Activated CD4-positive, alpha-beta T cell treated with anti-CD3 and anti-CD28 coated beads, Interleukin-2, Interleukin-4, amounts not matched to agents 100 ng/mL and 50 ng/mL, durations not matched to agents 16 hours and 8 hours (primary cell): ENCODE measurements around the gene XRCC5.

ENCODE experiments used
- DNase-seq: peaks from one replicate; pipeline ENCODE4 v3.0.0-alpha.2; 2020; ENCODE audit warnings: low spot score

XRCC5 gene

DNA sequence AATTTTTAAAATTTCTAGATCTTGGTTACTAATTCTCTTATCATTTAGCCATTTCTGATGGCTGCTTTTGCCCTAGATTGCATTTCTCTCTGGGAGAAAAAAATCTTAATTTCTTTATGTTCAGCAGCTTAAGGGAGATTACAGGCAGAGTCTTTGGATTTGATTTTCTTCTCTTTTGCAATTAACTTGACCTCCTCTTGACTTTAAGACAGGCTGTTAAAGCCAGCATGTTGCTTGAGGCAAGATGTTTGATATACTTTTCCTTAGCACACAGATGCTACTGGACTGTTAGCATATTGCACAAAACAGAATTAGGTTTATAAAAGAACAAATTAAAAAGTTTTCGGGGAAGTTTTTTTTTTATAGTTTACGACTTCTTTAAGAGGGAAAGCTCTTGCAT, 50.0 kb downstream of the XRCC5 start:
- no peak for DNase-seq

DNA sequence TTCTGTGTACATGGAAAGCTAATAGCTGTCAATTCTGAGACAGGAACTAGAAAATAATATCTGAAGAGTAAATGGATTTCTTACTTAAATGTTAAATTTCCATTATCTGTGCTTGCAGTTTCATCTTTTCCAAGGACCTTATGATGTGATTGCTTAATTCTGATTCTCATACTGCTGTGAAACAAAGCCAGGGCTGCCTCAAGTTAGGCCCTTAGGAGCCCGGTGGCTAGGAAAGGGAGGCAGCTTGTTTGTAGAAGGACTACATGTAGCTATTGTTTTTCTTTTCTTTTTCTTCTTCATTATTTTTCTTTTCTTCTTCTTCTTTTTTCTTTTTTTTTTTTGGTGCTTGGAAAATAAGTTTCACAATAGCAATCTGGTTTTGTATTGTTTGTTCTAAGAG, 50.5 kb downstream of the XRCC5 start:
- DNase-seq = no peak

DNA sequence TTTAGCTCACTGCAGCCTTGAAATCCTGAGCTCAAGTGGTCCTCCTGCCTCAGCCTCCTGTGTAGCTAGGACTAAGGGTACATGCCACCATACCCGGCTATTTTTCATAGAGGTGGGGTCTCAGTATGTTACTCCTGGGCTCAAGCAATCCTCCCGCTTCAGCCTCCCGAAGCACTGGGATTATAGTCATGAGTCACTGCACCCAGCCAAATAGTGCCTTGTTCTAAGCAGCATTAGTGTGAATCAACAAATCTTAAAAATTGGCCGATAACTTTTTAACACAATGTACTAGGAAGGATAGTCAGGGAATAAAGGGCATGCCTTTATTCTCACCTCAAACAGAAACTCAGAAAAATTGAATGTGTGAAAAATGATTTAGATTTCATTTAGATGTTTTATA, 51.6 kb downstream of the XRCC5 start:
- DNase-seq = no peak

DNA sequence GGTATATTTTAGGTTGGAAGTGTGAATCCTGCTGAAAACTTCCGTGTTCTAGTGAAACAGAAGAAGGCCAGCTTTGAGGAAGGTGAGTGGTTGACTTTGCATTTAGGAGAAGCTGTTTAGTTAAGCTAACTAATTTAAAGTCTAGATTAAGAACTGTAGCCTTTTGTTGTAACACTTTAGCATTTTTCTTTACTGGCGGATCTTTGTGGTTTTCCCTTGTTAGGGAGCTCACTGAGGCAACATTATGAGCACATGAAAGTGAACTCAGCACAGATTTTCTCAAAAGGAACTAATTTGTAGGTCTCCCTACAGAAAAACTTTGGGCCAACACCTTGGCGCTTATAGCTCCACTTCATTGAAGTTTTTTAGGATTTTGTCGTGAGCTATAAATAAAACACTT, 52.8 kb downstream of the XRCC5 start:
- DNase-seq = no peak

DNA sequence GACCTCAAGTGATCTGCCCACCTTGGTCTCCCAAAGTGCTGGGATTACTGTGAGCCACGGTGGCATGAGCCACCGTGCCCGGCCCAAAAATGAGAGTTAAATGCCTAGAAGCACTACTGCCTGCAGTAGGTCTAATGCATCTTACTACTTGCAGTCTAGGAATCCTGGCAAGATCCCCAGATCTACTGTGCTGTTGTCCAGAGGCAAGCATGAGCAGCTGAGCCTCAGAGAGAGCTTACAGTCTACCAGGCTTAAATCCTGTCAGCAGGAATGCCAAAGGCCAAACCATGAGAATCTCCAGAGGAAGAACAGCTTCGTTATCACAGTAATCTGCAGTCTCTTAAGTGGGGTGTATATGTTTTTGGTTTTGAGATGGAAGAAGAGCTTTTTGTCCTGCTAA, 54.4 kb downstream of the XRCC5 start:
- DNase-seq = no peak

DNA sequence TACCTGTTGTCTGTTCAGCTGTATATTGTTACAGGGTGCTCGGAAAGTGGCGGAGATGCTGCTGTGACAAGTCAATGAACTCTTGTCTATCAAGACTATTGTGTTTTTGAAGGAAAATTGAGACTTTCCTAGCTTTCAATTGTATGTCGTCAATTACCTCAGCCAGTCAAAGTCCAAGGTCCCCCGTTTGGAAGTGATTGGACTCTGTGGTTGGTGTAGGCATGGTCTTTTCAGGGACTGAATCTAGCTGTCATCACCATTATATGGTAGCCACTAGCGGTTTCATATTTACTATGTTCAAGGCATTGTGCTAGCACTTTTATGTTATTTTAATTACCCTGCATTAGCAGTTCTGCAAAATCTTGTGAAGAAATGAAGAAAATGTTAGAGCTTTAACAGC, 54.9 kb downstream of the XRCC5 start:
- DNase-seq = no peak

DNA sequence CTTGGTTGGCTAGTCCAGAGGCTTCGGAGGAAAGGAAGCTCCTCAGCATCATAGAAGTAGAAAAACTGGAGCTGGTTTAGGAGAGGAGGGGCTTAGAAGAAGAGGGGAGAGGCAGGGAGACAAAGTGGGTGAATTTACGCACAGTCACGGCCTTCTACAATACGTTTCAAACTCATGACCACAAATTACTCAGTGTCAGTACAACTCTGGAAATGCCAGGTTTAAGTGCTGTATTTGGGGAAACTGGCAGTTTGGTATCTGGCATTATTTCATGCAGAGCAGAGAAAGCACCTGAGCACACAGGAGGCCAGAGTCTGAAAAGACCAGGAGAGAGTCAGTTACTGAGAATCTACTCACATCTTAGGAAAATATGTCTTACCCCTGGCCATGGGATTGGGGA, 55.4 kb downstream of the XRCC5 start:
- no peak for DNase-seq

DNA sequence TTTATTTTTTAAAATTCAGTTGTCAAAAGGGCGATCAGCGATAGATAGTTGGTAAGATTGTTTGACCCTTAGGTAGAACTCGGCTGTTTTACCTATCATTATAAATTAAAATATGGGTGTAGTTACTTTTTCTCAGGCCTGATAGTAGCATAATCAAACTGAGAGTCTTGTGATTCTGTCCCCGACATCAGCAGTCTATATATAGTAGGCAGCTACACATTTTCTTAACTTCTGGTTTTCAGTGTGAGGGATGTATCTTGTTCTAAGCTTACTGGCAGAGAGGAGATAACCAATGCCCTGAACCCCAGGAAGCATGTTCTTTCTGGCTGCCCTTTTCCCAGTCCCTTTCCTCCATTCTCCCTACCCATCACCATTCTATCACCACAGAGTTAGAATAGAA, 56.6 kb downstream of the XRCC5 start:
- DNase-seq = no peak

DNA sequence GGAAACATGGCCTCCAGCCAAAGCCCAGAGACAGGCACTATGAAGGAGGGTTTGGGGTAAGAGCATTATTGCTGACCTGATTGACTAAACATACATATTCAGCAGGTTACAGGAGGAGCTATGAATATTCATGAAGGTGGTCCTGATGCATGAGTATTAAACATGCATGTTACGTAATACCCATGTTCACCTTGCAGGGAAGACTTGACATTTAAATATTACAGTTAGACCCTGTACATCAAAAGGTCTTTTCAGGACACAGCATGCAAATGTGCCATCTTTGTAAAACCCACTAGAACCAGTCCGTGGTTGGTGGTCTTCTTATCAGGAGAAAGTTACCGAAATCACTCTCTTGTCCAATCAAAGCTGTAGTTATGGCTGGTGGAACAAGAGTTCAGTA, 59.9 kb downstream of the XRCC5 start:
- DNase-seq = no peak

DNA sequence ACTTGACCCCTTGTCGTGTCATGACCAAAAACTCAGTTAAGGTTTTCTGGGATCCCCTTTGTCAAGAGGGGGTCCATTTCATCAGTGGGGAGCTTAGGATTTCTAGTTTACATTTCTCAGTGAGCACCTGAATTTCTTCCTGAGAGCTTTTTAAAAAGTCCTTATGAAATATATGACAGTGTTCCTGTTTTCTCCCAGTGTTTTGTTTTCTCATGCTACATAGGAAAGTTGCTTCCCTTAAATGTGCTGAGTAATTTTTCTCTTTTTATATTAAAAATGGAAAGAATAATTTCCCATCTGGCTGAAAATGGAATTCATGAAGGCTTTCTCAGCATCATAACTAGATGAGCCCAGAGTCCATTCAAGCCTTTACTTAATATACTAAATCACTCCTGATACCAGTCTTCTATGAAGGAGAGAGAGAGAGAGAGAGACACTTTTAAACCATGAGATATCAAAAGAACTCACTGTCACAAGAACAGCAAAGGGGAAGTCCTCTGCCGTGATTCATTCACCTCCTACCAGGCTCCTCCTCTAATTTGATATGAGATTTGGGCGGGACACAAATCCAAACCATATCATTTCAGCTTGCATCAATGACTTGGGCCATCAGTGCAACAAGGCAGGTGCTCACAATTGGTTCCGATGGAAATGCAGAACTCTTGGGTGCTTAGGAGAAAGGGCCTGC, 61.1 kb downstream of the XRCC5 start:
- DNase-seq = no peak

DNA sequence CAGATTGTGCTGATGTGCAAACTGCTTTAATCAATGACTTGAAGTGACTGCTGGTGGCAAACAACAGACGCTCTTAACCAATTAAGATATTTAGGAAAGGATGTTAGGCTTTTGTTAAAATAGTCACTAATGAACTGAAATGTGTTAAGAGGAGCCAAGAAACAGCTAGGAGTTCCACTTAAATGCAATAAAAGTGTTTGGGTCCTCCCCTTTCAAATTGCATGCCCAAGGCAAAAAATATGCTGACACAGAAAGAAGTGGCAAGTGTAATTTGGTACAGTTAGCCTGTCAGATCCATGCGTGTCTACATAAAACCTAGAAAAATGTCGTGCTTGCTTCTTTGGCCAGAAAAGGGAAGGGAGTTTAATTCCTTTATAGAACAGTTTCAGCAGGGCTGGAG, 61.9 kb downstream of the XRCC5 start:
- no peak for DNase-seq

DNA sequence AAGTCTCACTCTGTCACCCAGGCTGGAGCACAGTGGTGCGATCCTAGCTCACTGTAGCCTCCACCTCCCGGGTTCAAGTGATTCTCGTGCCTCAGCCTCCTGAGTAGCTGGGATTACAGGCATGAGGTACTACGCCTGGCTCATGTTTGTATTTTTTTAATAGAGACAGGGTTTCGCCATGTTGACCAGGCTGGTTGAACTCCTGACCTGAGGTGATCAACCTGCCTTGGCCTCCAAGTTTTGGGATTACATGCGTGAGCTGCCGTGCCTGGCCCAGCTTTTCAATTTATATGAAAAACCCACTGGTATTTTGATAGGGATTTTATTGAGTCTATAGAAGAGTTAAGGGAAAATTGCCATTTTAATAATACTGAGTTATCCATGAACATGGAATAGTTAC, 63.3 kb downstream of the XRCC5 start:
- no peak for DNase-seq

DNA sequence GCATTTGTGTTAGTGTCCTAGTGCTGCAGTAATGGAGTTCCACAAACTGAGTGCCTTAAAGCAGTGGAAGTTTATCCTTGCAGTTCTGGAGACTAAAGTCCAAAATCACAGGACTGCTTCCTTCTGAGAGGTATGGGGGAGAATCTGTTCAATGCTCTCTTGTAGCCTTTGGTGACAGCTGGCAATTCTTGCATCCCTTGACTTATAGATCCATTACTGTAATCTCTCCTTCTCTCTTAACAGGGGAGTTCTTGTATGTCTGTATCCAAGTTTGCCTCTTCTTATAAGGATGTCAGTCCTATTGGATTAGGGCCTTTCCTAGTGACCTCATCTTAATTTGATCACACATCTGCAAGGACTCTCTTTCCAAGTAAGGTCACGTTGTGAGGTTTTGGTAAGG, 69.9 kb downstream of the XRCC5 start:
- DNase-seq = no peak

DNA sequence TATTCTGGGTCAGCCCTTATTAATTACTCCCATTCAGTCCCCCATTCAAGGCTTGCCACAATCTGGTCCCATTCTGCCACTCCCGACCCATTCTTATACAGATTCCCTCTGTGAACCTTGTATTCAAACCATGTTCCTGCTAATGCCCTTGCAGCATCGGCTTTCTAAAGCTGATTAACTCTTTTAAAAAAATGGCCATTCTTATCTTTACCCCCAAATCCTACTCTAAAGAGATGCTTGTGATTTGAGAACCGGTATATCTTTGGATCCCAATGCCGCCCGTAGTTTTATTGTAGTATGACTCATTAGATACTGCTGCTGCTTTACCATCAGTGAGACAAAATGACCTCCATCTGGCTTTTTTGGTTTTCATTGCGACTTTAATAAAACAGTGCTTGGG, 72.2 kb downstream of the XRCC5 start:
- DNase-seq = no peak

DNA sequence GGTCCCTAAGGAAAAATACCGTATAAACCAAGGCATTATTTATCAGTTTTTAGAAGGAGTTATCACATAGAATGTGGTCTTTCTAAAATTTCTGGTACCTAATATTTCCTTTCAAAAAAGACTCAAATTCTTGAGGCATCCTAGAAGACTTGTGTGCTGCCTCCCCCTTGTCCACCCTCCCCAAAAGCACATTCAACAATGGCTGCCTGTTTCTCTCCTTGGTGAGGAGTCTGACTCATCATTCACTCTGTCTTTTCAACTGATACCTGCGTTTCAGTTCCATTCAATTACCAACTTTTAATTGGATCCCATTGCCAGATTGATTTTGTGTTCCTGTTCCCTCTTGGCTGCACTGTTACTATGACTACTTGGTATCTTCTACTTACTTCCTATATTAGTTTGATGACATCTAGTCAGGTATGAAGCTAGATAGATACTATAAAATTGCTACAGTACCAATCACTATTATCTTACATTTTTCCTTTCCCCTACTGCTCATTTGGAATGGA, 72.9 kb downstream of the XRCC5 start:
- no peak for DNase-seq

DNA sequence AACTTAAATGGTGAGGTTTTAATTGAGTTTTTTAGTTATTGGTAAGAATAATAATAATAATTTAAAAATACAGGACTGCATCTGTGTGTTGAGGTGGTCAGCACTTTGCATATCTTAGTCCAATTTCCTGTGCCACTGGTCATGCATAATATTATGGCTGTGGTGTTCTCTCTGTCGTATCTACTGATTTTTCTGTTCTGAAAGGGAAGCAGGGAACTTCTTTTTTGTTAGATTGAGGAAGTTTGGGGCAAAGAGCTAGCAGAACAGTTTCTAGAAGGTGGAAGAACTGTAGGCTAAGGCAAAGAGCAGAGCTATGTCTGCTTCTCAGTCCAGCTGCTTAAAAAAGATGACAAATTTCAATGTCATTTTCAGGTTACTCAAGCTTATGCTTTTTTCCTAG, 74.3 kb downstream of the XRCC5 start:
- no peak for DNase-seq

DNA sequence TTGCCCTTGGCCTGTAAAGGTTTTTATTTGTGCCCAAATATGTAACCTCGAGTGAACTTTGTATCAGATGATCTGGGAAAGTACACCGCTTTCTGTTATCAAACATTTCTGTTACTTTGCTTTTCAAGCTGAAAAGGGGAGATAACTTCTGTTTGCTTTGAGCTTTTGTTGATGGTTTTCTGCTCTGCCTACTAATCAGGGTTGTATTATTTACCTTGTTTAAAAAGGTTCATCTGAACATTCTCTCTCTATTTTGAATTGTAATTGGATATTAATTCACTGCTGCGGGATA, 79.4 kb downstream of the XRCC5 start:
- no peak for DNase-seq

DNA sequence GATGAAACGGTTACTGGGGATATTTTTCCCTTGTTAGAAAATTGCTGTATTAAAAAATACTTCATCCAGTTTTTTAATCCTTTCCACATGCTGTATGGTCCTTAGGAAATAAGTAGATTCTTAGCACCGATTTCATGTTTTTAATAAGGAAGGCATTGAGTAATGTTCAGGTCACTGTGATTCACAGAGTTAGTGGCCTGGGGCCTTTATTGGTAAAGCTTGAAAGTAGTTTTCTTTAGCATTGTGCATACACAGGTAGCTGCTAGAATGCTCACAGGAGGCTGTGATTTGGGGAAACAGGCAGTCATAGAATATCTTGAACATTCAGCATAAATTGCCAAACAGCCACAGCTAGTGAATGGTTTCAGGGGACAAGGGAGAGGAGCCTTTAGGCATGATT, 79.8 kb downstream of the XRCC5 start:
- DNase-seq = no peak

DNA sequence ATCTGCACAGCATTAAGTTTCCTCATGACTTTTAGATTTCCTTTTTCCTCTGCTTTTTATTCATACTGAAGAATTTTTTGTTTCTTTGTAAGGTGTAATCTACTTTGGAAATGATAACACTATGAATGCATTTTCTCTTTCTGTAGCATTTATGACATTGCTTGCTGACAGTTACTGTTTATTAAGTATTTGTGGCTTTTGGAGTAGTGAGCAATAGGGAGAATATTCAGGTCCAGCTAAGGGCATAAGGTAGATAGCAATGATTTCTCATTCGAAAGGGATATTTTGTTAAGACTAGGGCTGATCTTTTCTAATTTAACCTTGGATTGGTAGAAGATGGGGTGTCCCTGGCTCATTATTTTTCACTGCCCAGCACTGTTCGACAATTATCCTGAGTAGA, 80.3 kb downstream of the XRCC5 start:
- DNase-seq = no peak

DNA sequence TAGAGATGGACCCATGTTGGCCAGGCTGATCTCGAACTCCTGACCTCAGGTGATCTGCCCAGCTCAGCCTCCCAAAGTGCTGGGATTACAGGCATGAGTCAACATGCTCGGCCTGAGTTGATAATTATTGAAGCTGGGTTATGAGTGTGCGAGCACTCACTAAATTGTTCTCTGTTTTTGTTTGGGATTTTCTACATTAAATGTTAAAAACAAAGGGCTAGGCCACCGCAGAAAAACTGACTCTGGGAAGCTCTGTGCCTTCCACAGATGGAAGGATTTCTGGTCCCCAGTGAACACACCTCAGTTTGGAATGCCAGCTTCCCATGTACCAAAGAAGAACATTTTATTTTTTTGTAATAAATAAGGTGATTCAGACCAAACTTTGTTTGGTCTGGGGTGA, 83.0 kb downstream of the XRCC5 start:
- DNase-seq = no peak

DNA sequence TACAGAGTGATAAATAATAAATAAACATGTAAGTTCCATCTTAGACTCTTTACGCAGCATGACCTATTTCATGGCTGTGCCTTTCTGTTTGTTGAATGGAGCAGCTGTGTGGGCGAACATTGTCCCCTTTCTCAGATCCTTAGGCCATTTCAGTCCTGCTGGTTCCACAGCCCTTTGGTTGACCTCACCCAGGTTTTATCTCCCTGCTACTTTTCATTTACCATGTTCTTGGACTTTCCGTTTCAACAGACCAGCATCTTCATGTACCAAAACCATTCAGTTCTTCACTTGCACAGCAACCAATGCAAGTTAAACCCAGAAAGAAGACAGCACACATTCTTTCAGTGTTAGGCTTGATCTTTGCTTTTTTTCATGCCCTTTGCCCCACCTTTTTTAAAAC, 83.8 kb downstream of the XRCC5 start:
- DNase-seq = no peak

DNA sequence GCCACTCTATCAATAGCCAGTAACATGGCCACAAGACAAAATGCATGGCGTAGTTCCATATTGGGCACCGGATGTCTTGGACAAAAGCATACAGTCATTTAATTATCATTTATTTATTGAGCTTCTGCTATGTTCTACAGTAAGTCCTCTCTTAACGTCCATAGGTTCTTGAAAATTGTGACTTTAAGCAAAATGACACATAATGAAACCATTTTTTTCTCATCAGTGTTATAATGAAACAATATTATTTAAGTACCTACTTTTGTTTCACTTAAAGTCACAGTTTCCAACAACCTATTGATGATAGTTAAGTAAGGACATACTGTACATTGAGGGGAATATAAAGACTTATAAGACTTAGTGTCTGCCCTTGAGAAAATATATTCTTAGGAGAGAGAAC, 84.9 kb downstream of the XRCC5 start:
- peak; percentile 65 for DNase-seq

DNA sequence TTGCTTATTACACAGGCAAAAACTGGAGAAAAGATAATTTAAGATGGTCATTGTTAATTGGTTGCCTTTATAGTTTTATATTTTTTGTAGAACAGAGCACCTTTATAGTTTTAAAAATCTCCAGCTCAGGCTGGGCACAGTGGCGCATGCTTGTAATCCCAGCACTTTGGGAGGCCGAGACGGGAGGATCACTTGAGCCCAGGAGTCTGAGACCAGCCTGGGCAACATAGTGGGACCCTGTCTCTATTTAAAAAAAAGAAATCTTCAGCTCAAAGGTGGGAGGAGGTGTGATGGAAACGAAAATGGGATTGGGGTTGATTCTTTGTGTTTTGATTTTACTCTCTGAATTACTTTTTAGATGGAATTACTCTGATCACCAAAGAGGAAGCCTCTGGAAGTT, 85.4 kb downstream of the XRCC5 start:
- DNase-seq = no peak

DNA sequence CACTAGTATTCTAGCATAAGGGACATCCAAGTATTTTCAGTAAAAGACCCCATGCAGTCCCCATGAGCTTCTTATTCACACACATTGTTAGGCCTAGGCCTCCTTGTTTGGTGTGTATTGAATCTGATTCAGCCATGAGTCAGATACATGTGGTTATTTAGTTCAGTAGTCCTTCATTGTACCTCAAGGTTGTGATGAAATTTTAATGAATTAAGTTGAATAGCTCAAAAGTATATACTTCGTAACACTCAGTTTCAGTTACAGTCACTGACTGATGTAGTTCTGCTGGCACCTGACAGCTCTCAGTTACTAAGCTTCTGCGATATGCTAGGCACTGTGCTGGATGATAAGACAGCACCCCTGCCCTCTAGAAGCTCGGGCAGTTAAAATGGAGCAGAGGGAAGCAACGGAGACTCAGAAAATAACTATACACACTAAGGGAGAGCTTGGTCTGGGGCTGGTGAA, 86.4 kb downstream of the XRCC5 start:
- DNase-seq = peak; percentile 74
